GM06990 (cell line): ENCODE measurements around the gene ENTPD2.

Experiments
- DNase-seq: peaks from one replicate; pipeline ENCODE4 v3.0.0-alpha.2; 2011; ENCODE audit not compliant: insufficient read length; ENCODE audit errors: extremely low read depth
- H3K27me3 ChIP-seq: replicated peaks from 2 replicates; pipeline ENCODE4 v1.6.0; 2011; ENCODE audit warnings: low read length; ENCODE audit not compliant: control insufficient read depth, insufficient read depth
- H3K36me3 ChIP-seq: 2 replicates; pipeline ENCODE4 v1.5.1; 2011; ENCODE audit warnings: low read length; ENCODE audit not compliant: control insufficient read depth, insufficient read depth
- H3K4me3 ChIP-seq: replicated peaks from 2 replicates; pipeline ENCODE4 v1.5.1; 2011; ENCODE audit warnings: low read depth, mild to moderate bottlenecking, control low read depth, low read length
- TF ChIP-seq, protein P1 (sequence below): IDR thresholded peaks from 2 replicates; pipeline ENCODE4 v1.5.1; 2011; ENCODE audit warnings: low read length, control low read depth, mild to moderate bottlenecking, inconsistent platforms; ENCODE audit not compliant: insufficient read depth, poor library complexity, severe bottlenecking

The ENTPD2 gene

GRCh38 chr9:137012694-137013570, 40.9 kb downstream of the ENTPD2 start:
- H3K27me3 ChIP-seq, result no peaks in the 10 kb centered on the region
- TF ChIP-seq, protein P1, sequence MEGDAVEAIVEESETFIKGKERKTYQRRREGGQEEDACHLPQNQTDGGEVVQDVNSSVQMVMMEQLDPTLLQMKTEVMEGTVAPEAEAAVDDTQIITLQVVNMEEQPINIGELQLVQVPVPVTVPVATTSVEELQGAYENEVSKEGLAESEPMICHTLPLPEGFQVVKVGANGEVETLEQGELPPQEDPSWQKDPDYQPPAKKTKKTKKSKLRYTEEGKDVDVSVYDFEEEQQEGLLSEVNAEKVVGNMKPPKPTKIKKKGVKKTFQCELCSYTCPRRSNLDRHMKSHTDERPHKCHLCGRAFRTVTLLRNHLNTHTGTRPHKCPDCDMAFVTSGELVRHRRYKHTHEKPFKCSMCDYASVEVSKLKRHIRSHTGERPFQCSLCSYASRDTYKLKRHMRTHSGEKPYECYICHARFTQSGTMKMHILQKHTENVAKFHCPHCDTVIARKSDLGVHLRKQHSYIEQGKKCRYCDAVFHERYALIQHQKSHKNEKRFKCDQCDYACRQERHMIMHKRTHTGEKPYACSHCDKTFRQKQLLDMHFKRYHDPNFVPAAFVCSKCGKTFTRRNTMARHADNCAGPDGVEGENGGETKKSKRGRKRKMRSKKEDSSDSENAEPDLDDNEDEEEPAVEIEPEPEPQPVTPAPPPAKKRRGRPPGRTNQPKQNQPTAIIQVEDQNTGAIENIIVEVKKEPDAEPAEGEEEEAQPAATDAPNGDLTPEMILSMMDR, result no peak
- no peak overlapping the region for H3K4me3 ChIP-seq
- H3K36me3 ChIP-seq, result no peaks in the 10 kb centered on the region
- no peak for DNase-seq

DNA sequence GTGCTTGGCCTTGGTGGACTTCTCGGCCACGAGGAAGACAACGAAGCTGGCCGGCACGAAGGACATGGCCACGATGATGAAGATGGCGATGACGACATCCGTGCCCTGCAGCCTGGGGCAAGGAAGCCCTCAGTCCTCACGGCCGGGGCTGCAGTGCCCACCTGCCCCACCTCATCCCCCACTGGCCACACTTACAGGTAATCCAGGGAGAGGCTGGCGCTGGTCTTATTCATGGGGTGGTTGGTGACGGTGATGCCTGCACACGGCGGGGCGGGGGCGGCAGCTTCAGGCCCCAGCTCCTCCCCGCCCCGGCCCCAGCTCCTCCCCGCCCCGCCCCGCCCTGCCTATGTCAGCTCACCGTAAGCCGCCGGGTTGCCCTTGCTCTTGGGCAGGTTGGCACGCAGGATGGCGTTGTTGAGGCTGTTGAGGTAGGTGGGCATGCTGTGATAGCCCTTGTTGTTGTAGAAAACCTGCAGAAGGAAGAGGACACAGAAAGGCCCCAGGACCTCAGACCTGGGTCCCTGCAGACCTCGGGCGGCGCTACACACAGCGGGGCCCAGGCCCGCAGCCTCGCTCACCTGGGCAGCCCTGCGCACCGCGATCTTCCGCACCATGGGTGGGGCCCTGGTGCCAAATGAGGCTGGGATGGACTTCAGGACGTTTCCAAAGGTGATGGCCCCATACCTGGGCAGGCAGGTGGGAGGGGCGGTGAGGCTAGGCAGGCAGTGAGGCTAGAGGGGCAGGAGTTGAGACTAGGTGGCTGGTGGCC, 41.8 kb downstream of the ENTPD2 start:
- no peak overlapping the region for H3K4me3 ChIP-seq
- H3K27me3 ChIP-seq, result no peaks in the 10 kb centered on the region
- no peak for DNase-seq
- no peaks in the 10 kb centered on the region for H3K36me3 ChIP-seq
- TF ChIP-seq, protein P1, result no peak

- H3K36me3 ChIP-seq, result no peaks in the 10 kb centered on the region
- TF ChIP-seq, protein P1, result no peak
- no peak overlapping the region for H3K4me3 ChIP-seq
- DNase-seq, result no peak
- H3K27me3 ChIP-seq, result no peaks in the 10 kb centered on the region
Observed at GRCh38 chr9:137011156-137011555, 42.7 kb downstream of the ENTPD2 start.

DNA sequence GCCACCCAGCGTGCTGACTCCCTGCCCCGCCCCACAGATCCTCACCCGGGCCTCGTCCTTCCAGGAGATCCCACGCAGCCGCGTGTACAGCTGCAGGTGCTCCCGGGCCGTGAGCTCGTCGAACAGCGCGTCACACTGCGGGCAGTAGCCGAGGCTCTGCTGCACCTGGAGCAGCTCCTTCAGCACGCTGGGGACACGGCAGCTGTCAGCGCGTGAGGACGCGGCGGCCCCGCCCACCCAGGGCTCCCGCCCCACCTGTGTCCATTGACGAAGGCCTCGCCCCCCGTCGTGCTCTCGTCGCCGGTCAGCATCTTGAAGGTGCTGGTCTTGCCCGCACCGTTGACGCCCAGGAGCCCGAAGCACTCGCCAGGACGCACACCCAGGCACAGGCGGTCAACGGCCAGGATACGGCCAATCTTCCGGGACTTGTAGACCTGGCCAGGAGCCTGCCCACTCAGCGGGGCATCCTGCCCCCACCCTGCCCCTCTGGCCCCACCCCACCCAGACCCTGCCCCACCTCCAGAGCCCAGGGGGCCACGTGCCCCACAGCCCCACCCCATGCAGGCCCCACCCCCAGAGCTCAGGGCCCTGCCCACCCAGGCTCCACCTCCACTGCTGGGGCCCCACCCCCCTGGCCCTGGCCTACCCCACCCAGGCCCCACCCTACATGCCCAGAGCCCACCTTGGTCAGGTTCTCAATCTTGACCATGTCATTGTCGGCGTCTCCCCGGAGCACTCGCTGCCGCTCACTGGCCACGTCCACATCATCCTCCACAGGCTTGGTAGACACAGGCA, 43.7 kb downstream of the ENTPD2 start:
- no peak for DNase-seq
- no peaks in the 10 kb centered on the region for H3K36me3 ChIP-seq
- H3K4me3 ChIP-seq, result no peak overlapping the region
- H3K27me3 ChIP-seq, result no peaks in the 10 kb centered on the region
- TF ChIP-seq, protein P1, result no peak

- Histone ChIP-seq H3K27me3 (no peaks in the 10 kb centered on the region), H3K4me3 (no peak overlapping the region), H3K36me3 (no peaks in the 10 kb centered on the region)
- DNase-seq, result no peak
- TF ChIP-seq, protein P1, result no peak
Observed at GRCh38 chr9:137009217-137009616, 44.6 kb downstream of the ENTPD2 start.
